ENCODE measurements around the gene PRR36.
A peak's percentile ranks its signal among the peaks of the same experiment; 100 is the strongest.

Gene PRR36

DNA sequence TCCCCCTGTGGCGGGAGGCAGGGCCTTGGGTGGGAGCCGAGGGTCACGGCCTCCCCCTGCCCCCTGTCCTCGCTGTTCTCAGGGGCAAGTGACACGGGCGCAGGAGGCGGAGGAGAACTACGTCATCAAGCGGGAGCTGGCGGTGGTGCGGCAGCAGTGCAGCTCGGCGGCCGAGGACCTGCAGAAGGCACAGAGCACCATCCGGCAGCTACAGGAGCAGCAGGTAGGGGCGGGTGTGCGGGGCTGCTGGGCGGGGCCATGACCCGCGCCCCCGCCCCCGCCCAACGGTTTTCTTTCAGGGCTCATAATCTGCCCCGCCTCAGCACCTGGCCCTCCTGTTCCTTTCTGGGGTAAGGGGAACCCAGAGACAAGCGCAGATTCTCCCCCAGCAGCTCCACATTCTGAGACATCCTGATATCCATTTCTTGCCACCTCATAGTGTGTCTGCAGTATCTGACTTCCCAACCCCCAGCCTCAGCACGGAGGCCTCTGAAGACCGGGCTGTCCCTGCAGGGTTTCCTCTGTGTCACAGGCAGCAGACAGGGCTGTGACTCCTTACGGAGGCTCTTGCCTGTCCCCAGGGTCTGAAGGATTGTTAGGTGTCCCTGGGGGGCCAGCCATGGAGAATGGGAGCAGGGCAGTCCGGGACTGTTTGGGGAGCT lies 15.9 kb downstream of the PRR36 start:
- no peak for DNase-seq

- no peak for DNase-seq
These were observed 16.5 kb downstream of the PRR36 start for GRCh38 chr19:7857727-7858108.

GRCh38 chr19:7856679-7857663 lies 17.2 kb downstream of the PRR36 start:
- no peak for DNase-seq

GRCh38 chr19:7856109-7856591 lies 18.0 kb downstream of the PRR36 start:
- no peak for DNase-seq

GRCh38 chr19:7855426-7856108 lies 18.6 kb downstream of the PRR36 start:
- no peak for DNase-seq

DNA sequence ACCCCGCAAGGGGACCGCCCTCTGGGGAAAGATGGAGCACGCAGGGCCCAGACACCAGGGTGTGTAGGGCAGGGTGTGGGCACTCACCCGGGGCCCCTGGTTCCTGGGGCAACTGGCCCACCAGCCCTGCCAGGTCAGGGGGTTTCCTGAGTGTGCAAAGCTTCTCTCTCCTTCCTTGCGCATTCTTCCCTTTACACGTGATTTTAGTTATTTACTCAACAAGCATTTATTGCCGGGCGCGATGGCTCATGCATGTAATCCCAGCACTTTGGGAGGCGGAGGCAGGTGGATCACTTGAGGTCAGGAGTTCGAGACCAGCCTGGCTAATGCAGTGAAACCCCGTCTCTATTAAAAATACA lies 20.4 kb downstream of the PRR36 start:
- DNase-seq = no peak

GRCh38 chr19:7852851-7853769 lies 21.1 kb downstream of the PRR36 start:
- DNase-seq = peak; percentile 94

DNA sequence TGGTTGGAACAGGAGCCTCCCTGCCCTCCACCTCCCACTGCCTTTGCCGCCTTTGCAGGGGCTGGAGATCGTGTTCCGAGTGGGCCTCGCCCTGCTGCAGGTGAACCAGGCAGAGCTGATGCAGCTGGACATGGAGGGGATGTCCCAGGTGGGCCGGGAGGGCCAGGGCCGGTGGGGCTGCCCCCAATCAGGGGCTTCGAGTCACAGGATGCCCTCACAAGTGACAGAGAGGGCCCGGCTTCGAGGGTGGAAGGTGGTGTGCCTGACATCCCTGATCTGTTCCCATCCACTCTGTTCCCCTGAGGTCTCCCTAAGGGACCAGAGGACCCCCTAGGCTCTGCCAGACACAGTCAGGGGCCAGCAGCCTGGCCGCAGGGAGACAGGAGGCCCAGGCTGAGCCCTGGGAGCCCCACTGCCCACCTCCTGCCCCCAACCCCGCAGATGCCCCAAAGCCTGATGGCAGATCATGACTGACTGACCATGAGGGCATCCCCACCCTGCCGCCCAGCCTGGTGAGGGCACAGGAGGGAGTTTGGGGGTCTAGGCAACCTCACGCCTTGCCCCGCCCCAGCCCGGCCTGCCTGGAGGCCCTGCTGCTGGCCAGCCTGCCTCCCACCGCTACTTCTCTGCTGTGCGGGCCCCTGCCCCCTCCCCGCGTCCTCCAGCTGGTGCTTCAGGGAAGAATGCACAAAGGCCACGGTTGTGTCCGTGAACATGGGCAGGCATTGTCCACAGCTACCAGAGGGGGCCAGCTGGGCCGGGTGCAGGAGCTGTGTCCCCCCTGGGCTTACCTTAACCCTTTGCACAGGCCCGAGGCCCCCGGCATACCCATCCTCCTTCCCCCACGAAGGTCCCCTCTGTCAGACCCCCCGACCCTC lies 22.3 kb downstream of the PRR36 start:
- DNase-seq = no peak

DNA sequence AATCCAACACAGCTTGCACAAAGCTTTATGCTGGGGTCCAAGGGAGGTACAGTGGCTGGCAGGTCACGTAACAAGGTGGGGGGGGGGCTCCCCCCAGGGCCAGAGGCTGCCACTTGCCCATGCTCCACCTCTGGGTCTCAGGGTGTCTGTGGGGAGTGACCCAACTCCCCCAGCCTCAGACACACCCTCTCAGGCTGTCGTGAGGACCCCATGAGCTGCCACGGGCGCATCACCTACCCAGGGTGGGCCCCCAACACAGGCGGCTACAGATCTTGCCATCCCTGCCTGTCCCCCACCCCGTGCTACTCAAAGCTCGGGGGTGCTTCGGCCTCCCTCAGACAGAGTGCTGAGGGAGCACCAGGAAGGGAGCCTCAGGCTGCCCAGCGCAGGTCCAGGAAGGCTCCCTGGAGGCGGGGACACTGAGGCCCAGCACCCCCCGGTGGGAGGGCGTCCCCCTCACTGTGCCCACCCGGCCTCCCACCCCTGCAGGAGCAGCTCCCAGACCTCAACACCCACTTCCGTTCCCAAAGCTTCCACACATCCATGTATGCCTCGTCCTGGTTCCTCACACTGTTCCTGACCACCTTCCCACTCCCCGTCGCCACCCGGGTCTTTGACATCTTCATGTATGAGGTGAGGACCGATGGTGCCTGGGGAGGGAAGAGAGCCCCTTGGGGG lies 23.1 kb downstream of the PRR36 start:
- DNase-seq = no peak

DNA sequence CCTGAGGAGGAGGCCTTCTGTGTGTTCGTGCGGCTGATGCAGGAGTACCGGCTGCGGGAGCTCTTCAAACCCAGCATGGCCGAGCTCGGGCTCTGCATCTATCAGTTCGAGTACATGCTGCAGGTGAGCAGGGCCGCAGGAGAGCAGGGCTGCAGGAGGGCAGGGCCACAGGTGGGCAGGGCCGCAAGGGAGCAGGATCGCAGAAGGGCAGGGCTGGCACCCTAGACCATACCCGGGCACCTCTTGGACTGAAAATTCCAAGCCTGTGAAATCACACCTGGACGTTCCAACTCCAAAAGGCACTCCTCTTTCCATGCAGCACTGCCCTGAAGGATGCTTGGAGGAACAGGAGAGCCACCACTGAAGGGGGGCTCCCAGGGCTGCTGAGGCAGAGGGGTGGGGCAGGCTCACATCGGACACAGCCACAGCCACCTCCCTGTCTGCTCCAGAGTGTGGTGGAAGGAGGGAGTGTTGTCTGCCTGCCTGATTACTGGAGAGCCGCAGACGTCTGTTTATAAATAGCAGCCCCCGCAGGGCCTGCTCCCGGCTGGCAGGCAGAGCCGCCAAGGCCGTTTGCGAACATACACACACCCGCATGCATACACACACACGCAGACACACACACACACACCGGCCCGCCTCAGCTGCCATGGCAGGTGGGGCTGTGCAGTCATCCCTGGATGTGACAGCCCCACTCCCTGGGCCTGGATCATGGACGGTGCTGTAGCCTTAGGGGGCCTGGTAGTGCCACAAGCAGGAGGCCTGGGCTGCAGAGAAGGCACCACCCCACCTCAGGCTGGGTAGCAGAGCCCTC lies 24.0 kb downstream of the PRR36 start:
- no peak for DNase-seq

- no peak for DNase-seq
These were observed 24.6 kb downstream of the PRR36 start for GRCh38 chr19:7849631-7849999.

DNA sequence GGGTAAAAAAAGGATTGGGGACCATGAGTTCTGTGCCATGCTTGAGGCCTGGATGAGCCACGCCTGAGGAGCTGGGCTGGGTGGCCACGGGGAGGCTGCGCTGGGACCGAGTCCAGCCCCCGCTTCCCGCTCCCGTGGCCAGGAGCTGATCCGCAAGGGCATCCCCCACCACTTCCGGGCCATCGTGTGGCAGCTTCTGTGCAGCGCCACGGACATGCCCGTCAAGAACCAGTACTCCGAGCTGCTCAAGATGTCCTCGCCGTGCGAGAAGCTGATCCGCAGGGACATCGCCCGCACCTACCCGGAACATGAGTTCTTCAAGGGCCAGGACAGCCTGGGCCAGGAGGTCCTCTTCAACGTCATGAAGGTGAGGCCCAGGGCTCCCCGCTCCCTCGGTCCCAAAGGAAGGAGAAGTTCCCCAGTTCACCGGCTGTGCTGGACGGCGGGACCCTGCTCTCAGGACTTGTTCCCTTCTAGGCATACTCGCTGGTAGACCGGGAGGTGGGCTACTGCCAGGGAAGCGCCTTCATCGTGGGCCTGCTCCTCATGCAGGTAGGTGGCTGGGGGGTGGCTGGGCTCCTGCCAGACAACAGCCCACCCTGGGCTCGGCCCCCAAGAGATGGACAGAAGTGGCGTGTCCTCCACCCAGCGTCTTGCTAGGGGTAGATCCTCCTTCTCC lies 25.3 kb downstream of the PRR36 start:
- no peak for DNase-seq

- DNase-seq = no peak
These were observed 26.5 kb downstream of the PRR36 start for GRCh38 chr19:7847664-7848063.

DNA sequence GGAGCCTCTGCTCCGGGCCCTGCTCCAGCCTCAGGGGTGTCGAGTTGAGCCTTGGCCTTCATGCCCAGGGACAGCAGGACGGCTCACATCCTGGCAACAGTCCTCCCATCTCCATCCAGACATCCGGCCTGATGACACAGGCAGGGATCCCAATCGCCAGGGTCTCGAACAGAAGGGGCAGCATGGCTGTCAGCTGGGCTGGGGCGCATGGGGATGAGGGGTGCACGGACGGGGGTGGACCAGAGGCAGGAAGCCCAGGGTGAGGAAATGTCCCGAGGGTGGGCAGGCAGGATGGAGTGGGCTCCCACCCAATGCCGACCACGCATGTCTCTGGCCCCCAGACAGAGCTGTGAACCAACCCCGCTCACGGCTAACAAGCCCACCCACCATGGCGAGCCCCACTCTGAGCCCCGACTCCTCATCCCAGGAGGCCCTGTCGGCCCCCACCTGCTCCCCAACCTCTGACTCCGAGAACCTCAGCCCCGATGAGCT lies 28.0 kb downstream of the PRR36 start:
- no peak for DNase-seq

DNA sequence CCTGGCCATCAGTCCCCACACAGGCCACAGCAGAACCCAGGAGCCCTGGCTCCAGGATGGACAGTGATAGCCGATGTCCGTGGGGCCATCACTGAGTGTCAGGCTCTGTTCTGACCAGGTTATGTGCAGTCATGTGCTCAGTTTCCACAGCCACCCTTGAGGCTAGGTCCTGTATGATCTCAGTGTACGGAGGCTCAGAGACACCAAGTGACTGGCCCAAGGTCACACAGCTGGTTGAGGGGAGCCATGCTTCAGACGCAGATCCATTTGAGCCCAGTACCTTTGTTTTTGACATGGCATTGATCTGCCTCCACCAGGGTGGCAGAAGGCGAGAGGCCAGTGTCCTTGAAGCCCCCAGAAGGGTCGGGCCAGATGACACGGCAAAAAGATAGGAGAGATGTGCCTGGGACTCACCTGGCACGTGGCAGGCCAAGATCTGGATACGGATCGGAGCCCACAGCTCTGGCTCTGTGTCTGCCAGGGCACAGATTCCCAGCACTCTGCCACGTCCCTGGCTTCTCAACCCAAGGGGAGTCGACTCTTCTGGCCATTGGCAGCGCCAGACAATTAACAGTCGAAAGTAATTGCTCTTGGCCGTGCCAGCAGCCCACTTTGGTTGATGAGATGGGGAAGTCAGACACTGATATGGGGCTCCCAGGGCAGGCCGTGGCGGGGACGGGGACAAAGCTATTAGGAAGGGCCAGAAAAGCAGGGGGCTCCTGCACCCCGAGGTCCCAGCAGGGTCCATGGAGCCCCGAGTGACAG lies 28.6 kb downstream of the PRR36 start:
- DNase-seq = no peak

DNA sequence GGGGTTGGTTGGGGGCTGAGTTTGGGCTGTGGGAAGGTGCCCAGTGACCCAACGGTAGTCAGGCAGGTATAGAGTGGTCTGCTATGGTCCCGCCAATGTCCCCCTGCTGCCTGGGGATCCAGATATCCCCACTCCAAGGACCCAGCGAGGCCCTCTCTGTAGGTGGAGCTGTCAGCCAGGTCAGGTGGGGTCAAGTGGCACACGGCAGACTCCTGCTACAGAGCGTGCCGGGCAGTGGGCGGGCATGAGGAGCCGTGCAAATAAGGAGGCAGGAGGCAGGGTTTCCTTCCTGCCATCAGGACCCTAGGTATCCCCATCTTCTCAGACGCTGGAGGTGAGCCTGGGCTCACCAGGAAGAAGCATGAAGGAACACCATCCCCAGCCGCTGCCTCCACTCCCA lies 29.2 kb downstream of the PRR36 start:
- no peak for DNase-seq

- no peak for DNase-seq
These were observed 29.8 kb downstream of the PRR36 start for GRCh38 chr19:7844405-7844804.

- DNase-seq = no peak
These were observed 30.7 kb downstream of the PRR36 start for GRCh38 chr19:7843521-7843920.
